SIG-M5 (cell line): Measurements from ENCODE around the gene XPO1.
A peak's percentile ranks its signal among the peaks of the same experiment; 100 is the strongest.
"Not testable (repeated sequence)": the region's sequence is repeated elsewhere in the genome, so short reads cannot be mapped to it uniquely, and the experiment has no call there.

Source experiments
- DNase-seq: peaks from one replicate; lab custom pipeline; 2025; lab: John Stamatoyannopoulos, UW

The XPO1 gene

GRCh38 chr2:61538200-61538919 lies at the start of gene XPO1:
TSS of gene XPO1 (minus strand) at chr2:61538356. CDS start at chr2:61533897, 4,459 bp downstream.
- peak; percentile 97 for DNase-seq

- DNase-seq, result not testable (repeated sequence)
Measured at GRCh38 chr2:61586928-61587327, 48.8 kb upstream of the XPO1 start.

- no peak for DNase-seq
Measured at GRCh38 chr2:61585383-61585782, 47.2 kb upstream of the XPO1 start.

GRCh38 chr2:61584368-61584767 lies 46.2 kb upstream of the XPO1 start:
- not testable (repeated sequence) for DNase-seq

- no peak for DNase-seq
Measured at GRCh38 chr2:61582165-61582564, 44.0 kb upstream of the XPO1 start.

- DNase-seq, result no peak
Measured at GRCh38 chr2:61581716-61582115, 43.6 kb upstream of the XPO1 start.

GRCh38 chr2:61575447-61575859 lies 37.3 kb upstream of the XPO1 start:
- no peak for DNase-seq

- DNase-seq, result no peak
Measured at GRCh38 chr2:61566566-61566965, 28.4 kb upstream of the XPO1 start.

- no peak for DNase-seq
Measured at GRCh38 chr2:61562615-61563014, 24.5 kb upstream of the XPO1 start.

- no peak for DNase-seq
Measured at GRCh38 chr2:61558160-61558559, 20.0 kb upstream of the XPO1 start.

GRCh38 chr2:61557381-61557780 lies 19.2 kb upstream of the XPO1 start:
- no peak for DNase-seq

GRCh38 chr2:61554604-61555003 lies 16.4 kb upstream of the XPO1 start:
- DNase-seq, result no peak

GRCh38 chr2:61550375-61551209 lies 12.4 kb upstream of the XPO1 start:
- no peak for DNase-seq

GRCh38 chr2:61549546-61549945 lies 11.4 kb upstream of the XPO1 start:
- no peak for DNase-seq

GRCh38 chr2:61543062-61543461 lies 4.9 kb upstream of the XPO1 start:
- DNase-seq, result no peak

GRCh38 chr2:61540167-61540566 lies 2.0 kb upstream of the XPO1 start:
- DNase-seq, result not testable (repeated sequence)

GRCh38 chr2:61538920-61539520 lies 864 bp upstream of the XPO1 start:
- no peak for DNase-seq

GRCh38 chr2:61537950-61538199 lies 281 bp downstream of the XPO1 start:
- DNase-seq, result no peak

- DNase-seq, result no peak
Measured at GRCh38 chr2:61537277-61537949, 743 bp downstream of the XPO1 start.

- peak; percentile 97 for DNase-seq
Measured at GRCh38 chr2:61536572-61537276, 1.4 kb downstream of the XPO1 start.

- no peak for DNase-seq
Measured at GRCh38 chr2:61536180-61536571, 2.0 kb downstream of the XPO1 start.

- no peak for DNase-seq
Measured at GRCh38 chr2:61535449-61535848, 2.7 kb downstream of the XPO1 start.
